Kidney (tissue), 14 donors: ENCODE results near the gene CDK6. TPM values are rescaled to one million over a fixed set of nuclear protein-coding genes. Genes with fewer than 3 reads are reported as not detected.
"Not testable (repeated sequence)": the region's sequence is repeated elsewhere in the genome, so short reads cannot be mapped to it uniquely, and the experiment has no call there.

Experiments
- DNase-seq, 5 donors: peaks; one replicate each; pipeline ENCODE4 v3.0.0-alpha.2; 2013 to 2020
- FAIRE-seq: peaks from 2 replicates; lab custom pipeline; 2012; peaks lifted over from hg19 to GRCh38; lab: Jason Lieb, UNC
- H3K27ac ChIP-seq, 2 donors: one replicate each; pipeline ENCODE4 v1.7.0; 2013; ENCODE audit warnings: low read depth in 2 of 2, low read length in 2 of 2, inconsistent platforms in 1 of 2
- H3K27me3 ChIP-seq: one replicate; pipeline ENCODE4 v1.7.1; 2013; ENCODE audit warnings: low read length, inconsistent platforms; ENCODE audit not compliant: control insufficient read depth, insufficient read depth
- H3K36me3 ChIP-seq, 3 donors: one replicate each; pipeline versions ENCODE4 v1.7.0 to v1.7.1; 2013; ENCODE audit warnings: low read length in 3 of 3, control low read depth in 1 of 3, inconsistent platforms in 1 of 3; ENCODE audit not compliant: insufficient read depth in 3 of 3, control insufficient read depth in 2 of 3
- H3K4me1 ChIP-seq, 3 donors: one replicate each; pipeline versions ENCODE4 v1.7.0 to v1.7.1; 2013; ENCODE audit warnings: low read length in 3 of 3, inconsistent platforms in 1 of 3, low read depth in 1 of 3; ENCODE audit not compliant: control insufficient read depth in 2 of 3, insufficient read depth in 2 of 3
- H3K4me3 ChIP-seq, 3 donors: one replicate each; pipeline versions ENCODE4 v1.7.0 to v1.8.1; 2013; ENCODE audit warnings: low read length in 3 of 3, control low read depth in 1 of 3, inconsistent platforms in 1 of 3
- H3K9ac ChIP-seq, 3 donors: one replicate each; pipeline versions ENCODE4 v1.7.0 to v1.7.1; 2013; ENCODE audit warnings: low read length in 3 of 3, control low read depth in 1 of 3, inconsistent platforms in 1 of 3
- H3K9me3 ChIP-seq, 3 donors: one replicate each; pipeline versions ENCODE4 v1.7.0 to v1.7.1; 2013; ENCODE audit warnings: low read length in 3 of 3, control low read depth in 1 of 3, inconsistent platforms in 1 of 3; ENCODE audit not compliant: control insufficient read depth in 2 of 3, insufficient read depth in 1 of 3
- intact Hi-C: fragments of 100-400 bp; cut with DNase I; formaldehyde crosslinking; loops from one replicate; pipeline ENCODE4 v1.11.1; 2022
- polyA plus RNA-seq: library from polyadenylated mRNA; stranded (reverse); fragments of 350-450 nt; fragmentation: Illumina TruSeq; extraction: RNeasy Lipid Tissue Mini Kit (QIAGEN cat#74804); gene quantifications from one replicate; pipeline ENCODE4 v1.2.3, GENCODE V29; 2014; ENCODE audit warnings: low read depth, low replicate concordance; ENCODE audit not compliant: insufficient read depth
- total RNA-seq: library from RNA; stranded (reverse); fragmentation: NEBNext Ultra II Directional; extraction: Animal tissue kit (Norgen Biotek cat#: 25700); gene quantifications from one replicate; pipeline ENCODE4 v1.2.1, GENCODE V29; 2021
- TF ChIP-seq, protein P1 (sequence below): IDR thresholded peaks from 3 replicates; pipeline ENCODE4 v1.5.1; 2012; ENCODE audit warnings: mild to moderate bottlenecking, moderate library complexity, borderline replicate concordance; ENCODE audit not compliant: insufficient read depth; ENCODE audit errors: extremely low read depth
- donor health status: control.
- donor health status: control.
- donor health status: control.
- donor health status: control.
- donor health status: control.
- donor health status: DM: yes; HTN: yes; CAD: no.
- donor health status: Normal renal cell carcinoma (clear cell type).

Gene CDK6
- total and polyA plus RNA-seq, 2 donors from 2014 or later: 3.6 to 20.8 TPM

DNA sequence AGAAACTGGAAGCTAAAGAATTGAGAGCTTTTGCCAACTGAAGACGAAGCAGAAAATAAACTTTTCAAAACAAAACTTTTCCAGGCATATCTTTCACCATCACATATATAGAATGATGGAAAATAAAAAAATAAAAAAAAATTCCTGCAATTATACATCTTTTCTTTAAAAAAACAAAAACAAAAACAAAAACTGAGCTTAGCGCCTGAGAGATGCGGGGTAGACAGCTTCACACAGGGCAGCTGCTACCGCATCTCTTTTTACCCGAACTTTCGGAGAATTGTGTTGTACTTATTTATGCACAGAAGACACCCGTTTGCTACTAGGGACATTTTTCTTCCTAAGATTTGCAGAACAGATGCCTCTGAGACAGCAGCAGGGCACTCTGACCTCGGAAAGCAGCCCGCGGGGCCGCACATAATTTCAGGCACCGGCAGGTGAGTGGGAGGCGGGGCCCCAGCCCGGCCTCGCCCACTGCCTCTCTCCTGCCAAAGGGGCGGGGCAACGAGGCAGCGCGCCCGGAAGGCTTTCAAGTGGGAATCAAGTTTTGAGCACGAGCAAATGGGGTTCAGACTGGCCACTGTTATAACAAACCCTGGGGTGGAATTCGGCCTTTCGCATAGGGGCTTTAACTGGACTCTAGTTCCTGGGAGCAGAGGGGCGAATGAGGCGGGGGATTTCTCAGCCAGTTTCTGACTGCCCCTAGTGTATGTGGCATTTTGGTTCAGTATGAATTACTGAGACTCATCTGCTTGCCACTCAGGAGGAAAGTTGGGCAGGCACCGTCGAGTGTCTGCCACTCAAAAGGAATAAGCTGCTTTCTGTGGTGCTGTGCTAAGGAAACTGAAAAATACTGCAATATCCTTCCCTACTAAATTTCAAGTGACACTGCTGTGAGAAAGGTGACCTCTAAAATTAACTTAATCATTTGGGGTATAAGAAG is 227.7 kb downstream of the CDK6 start:
- DNase-seq (peak; percentile 56 to 79 (median 75)), FAIRE-seq (no peak)
- Histone ChIP-seq H3K27me3 (no peaks in the 10 kb centered on the region), H3K9ac (peak overlapping the region in 2 of 3 donors; percentile 27 to 59), H3K4me1 (no peaks in the 10 kb centered on the region), H3K9me3 (no peaks in the 10 kb centered on the region), H3K36me3 (no peaks in the 10 kb centered on the region), H3K27ac (no peak overlapping the region), H3K4me3 (peak overlapping the region; percentile 45 to 69 (median 64))
- TF ChIP-seq, protein P1, sequence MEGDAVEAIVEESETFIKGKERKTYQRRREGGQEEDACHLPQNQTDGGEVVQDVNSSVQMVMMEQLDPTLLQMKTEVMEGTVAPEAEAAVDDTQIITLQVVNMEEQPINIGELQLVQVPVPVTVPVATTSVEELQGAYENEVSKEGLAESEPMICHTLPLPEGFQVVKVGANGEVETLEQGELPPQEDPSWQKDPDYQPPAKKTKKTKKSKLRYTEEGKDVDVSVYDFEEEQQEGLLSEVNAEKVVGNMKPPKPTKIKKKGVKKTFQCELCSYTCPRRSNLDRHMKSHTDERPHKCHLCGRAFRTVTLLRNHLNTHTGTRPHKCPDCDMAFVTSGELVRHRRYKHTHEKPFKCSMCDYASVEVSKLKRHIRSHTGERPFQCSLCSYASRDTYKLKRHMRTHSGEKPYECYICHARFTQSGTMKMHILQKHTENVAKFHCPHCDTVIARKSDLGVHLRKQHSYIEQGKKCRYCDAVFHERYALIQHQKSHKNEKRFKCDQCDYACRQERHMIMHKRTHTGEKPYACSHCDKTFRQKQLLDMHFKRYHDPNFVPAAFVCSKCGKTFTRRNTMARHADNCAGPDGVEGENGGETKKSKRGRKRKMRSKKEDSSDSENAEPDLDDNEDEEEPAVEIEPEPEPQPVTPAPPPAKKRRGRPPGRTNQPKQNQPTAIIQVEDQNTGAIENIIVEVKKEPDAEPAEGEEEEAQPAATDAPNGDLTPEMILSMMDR: no peak
- intact Hi-C loops: no loop called here

- TF ChIP-seq, protein P1: no peak
- H3K36me3 ChIP-seq: no peaks in the 10 kb centered on the region
- FAIRE-seq: no peak
- no peak overlapping the region for H3K4me3 ChIP-seq
- H3K4me1 ChIP-seq: no peaks in the 10 kb centered on the region
- no peak overlapping the region for H3K9ac ChIP-seq
- H3K9me3 ChIP-seq: no peaks in the 10 kb centered on the region
- DNase-seq: no peak
- H3K27me3 ChIP-seq: no peaks in the 10 kb centered on the region
- intact Hi-C loops: no loop called here
- no peak overlapping the region for H3K27ac ChIP-seq
Observed at GRCh38 chr7:92606985-92607384, 229.4 kb downstream of the CDK6 start.

DNA sequence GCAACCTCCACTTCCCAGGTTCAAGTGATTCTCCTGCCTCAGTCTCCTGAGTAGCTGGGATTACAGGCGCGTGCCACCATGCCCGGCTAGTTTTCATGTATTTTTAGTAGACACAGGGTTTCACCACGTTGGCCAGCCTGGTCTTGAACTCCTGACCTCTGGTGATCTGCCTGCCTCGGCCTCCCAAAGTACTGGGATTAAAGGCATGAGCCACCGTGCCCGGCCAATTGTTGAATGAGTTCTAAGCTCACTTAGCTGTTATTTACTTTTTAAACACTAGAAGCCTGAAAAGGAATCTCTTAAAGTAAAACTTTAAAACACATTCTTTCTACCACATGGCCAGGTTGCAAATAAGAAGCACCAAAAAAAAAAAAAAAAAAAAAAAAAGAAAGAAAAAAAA is 231.9 kb downstream of the CDK6 start:
- H3K27ac ChIP-seq, H3K27me3 ChIP-seq, H3K4me1 ChIP-seq, H3K4me3 ChIP-seq, H3K9me3 ChIP-seq, H3K9ac ChIP-seq, H3K36me3 ChIP-seq, intact Hi-C loops, FAIRE-seq: not testable (repeated sequence)
- peak in 1 of 5 donors; percentile 22 for DNase-seq

GRCh38 chr7:92603089-92603445 is 233.3 kb downstream of the CDK6 start:
- no peak for FAIRE-seq
- Histone ChIP-seq H3K27me3 (no peaks in the 10 kb centered on the region), H3K36me3 (no peaks in the 10 kb centered on the region), H3K4me3 (no peak overlapping the region), H3K9ac (no peak overlapping the region), H3K9me3 (no peaks in the 10 kb centered on the region), H3K27ac (no peak overlapping the region), H3K4me1 (no peaks in the 10 kb centered on the region)
- TF ChIP-seq, protein P1: no peak
- intact Hi-C loops: no loop called here
- no peak for DNase-seq
